Epithelial cell of prostate (primary cell): ENCODE measurements around the gene CD248.
"Not testable (repeated sequence)": the region's sequence is repeated elsewhere in the genome, so short reads cannot be mapped to it uniquely, and the experiment has no call there.

ENCODE experiments used
- DNase-seq: peaks from one replicate; pipeline ENCODE4 v3.0.0-alpha.2; 2011; ENCODE audit warnings: low read depth, low spot score
- H3K27ac ChIP-seq: fragments of 450-650 bp; 2 replicates; pipeline ENCODE4 v1.5.1; 2017; ENCODE audit warnings: mild to moderate bottlenecking

The CD248 gene

DNA sequence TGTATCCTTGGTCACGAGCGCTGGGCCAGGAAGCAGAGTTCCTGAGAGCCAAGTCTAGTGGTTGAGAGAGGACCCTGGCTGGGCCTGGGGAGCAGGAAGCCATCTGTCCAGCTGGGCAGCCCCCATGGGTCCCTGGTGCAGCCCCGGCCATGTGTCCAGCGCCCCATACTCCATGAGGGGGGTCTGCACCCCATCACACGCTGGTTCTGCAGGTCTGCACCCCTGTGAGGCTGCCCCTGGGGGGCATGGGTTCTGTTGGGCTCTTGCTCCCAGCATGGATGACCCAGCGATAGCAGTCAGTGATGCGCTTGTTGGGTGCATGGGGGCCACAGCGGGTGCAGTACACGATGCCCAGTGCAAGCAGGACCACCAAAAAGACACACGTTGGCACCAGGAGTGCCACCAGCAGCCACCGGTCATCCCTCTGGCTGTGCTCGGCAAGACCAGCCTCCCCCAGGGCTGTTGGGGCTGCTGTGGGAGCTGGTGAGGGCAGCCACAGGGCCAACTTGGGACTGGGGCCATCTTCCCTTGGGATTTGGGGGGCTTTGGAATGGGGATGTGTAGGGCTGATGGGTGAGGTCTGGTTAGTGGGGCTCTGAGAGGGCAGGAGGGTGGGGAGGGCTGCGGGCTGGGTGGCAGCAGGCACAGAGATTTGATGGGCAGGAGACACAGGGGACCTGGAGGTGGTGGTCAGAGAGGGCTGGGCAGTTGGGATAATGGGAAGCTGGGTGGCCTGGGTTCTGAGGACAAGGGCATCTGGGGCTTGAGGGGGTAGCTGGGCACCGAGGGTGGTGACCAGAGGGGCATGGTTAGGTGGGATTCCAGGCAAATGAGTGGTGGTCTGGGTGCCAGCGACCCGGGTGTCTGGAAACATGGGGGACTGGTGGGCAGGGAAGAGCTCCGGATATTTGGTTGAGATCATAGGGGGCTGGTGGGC, 2.0 kb downstream of the CD248 start:
- no peak overlapping the region for H3K27ac ChIP-seq
- DNase-seq = no peak

DNA sequence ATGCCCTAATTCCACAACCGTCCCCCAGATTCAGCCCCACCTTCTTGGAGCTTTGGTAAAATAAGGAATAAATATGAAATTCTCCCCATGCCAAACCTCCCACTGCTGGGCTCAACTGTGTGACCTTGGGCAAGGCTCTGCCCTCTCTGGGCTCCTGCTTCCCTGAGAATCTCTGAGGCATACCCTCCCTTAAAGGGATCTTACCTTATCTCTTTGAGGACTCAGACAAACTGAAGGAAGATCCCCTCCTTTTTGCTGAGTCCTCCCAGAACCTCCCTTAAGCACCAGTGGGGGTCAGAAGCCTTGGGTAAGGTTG, 2.7 kb downstream of the CD248 start:
- no peak for DNase-seq
- no peak overlapping the region for H3K27ac ChIP-seq

DNA sequence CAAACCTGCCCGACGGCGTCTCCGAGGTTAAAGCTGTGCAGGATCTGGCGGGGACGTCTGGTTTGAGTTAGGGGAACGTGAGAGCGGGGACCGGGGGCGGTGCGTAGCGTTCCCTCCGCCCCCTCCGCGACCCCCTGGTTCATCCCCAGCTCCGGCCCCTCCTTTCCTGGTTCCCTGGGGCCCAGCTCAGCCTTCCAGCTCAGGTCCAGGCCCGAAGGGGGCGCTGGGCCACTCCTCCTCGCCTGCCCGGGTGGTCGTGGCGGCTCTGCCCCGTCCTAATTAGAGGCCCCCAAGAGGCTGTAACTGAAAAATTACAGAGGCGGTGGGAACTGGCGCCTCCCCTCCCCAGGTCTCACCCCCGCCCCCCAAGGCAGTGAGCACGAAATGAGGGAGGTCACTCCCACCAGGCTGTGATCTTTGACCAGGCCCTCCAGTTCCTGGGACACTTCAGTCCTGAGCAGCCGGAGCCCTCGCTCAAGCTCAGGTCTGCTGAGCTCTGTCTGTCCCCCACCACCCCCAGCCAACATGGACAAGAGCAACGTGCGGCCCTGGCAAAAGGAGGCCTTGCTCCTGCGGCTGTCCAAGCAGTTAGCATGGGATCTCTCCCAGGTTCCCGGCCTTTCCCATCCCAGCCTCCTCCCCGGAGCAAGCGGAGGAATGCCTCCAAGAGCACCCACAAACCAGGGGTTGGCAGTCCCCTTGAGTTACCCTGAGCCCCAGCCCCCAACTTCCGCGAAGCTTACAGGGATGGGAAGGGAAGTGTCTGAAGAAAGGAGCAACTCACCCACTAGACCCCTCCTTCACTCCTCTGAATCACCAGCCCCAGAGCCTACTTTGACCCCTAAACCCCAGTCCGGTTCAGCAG, 3.3 kb downstream of the CD248 start:
- no peak overlapping the region for H3K27ac ChIP-seq

DNA sequence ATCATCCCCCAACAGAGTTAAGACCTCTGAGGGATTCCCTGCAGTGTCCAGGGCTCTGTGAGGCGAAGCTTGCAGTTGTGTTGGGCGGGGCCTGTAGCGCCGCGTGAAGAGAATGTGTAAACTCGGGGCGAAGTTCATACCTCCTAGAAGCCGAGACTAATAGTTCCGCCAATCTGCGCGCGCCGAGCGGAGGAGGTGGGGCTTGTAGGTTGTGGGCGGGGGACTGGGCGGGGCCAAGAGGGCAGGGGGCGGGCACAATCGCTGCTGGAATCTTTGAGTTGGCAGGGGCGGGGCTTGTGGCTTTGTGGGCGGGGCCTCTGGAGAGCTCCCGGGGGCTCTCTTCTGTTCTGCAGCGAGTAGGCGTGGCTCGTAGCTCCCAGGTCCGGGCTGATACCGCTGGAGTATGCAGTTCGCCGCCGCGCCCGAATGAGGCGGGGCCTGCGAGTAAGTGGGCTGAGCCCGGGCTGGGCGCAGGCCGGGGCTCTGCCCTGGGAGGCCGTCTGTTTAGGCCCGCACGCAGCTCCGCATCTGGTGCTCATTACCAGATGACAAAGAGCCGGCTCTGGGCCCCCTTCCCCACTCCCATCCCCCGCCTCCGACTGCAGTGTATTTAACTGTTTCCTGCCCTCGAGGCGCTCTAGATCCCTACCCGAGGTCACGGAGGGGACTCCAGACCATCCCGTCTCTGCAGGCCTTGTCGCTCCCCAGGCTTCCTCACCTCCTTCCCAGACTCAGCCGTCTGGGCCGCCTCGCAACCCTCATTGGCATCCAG, 4.1 kb downstream of the CD248 start:
- H3K27ac ChIP-seq = peak overlapping the region; percentile 56
- peak; percentile 76 for DNase-seq

More for the DNA sequence above, 3.3 kb downstream of the CD248 start:
- DNase-seq = no peak

DNA sequence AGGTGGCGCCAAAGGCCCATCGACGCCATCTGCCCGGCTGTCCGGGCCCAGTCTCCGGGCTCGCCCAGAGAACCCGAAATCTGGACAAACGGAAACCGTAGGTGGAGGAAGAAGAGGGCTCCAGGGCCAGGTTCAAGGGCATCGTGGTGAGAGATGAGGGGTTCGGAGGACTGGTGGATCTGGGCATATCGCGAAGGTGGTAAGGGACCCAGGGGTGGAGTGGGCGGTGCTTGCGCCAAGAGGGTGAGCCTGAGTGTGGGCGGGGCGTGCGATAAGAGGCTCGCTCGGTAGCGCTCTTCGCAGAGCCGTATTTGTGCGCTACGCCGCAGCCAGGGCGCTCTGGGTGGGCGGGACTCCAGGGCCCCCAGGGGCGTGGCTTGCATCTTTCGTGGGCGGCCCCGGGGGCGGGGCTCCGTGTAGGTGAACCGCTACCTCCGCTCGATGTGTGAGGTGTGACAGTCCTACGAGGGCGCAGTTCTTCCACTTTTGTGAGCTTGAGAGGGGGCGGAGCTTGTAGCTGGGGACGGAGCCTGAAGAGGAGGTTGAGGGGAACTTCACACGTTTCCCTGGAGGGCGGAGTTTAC, 4.8 kb downstream of the CD248 start:
- peak; percentile 60 for DNase-seq
- peak overlapping the region; percentile 56 for H3K27ac ChIP-seq

DNA sequence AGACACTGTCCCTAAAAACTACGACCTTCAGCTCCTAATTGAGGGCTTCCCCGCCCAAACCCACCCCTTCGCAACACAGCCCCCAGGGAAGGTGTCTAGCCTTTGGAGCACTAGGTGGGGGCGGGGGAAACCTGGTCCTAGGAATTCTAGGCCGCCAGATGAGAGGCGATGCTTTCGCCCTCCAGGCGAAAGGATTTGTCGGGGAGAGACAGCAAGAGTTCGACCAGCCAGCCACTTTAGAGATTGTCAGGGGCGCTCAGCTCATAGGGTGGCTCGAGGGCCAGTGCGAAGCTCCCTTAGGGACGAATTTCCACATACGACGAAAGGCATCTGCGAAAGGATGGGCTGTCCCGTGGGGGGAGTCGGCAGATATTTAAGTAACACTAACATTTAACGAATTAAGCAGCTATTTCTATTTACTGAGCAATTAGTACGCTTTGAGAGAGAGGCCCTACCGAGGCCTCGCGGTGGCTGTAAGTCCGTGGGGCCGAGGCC, 5.3 kb downstream of the CD248 start:
- peak overlapping the region; percentile 56 for H3K27ac ChIP-seq
- DNase-seq = no peak

DNA sequence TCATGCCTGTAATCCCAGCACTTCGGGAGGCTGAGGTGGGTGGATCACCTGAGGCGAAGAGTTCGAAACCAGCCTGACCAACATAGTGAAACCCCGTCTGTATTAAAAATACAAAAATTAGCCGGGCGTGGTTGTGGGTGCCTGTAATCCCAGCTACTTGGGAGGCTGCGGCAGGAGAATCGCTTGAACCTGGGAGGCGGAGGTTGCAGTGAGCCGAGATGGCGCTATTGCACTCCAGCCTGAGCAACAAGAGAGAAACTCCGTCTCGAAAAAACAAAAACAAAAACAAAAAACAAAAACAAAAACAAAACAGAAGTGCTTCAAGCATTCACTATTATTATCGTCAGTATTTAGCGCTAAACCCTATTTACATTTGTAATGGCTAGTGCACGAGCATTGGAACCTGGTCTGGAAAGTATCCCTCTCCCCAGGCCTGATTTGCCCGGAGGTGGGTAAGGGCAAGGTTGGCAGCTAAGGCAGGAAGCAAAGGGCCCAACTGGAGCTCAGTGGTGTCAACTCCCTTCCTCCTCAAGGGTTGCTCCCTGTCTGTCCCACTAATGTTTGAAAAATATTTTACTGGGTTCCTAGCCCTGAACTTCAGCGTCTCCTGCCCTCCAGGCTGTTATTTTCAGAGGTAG, 5.9 kb downstream of the CD248 start:
- DNase-seq, H3K27ac ChIP-seq: not testable (repeated sequence)

DNA sequence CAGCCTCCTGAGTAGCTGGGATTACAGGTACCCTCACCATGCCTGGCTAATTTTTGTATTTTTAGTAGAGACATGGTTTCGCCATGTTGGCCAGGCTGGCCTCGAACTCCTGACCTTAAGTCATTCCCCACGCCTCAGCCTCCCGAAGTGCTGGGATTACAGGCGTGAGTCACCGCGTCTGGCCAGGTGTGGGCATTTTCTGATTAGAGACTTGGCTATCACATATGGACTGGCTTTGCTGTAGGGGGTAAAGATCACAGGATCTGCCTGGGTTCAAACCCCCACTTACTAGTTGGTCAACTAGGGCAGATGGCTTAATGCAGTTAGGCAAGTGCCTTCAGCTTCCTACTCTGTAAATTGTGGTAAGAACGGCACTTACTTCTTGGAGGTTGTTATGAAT, 6.5 kb downstream of the CD248 start:
- DNase-seq = no peak
- H3K27ac ChIP-seq = no peak overlapping the region

DNA sequence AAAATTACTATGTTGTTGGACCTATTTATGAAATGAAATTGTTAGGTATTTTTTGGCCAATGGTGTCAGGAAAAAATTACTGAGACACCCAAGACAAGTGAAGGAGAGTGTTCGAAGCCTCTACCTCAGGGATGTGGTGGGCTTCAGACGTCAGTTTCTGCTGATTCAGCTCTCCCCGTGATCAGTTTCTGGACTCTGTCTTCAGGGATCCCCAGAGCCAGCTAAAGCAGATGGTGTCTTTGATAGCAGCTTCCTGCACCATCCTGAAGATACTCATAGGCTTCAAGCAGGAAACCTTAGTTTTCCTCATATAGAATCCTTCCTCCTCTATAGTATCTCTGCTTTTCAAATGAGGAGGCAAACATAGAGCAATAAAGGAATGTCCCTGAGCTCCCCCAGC, 7.4 kb downstream of the CD248 start:
- H3K27ac ChIP-seq = no peak overlapping the region
- DNase-seq = no peak

DNA sequence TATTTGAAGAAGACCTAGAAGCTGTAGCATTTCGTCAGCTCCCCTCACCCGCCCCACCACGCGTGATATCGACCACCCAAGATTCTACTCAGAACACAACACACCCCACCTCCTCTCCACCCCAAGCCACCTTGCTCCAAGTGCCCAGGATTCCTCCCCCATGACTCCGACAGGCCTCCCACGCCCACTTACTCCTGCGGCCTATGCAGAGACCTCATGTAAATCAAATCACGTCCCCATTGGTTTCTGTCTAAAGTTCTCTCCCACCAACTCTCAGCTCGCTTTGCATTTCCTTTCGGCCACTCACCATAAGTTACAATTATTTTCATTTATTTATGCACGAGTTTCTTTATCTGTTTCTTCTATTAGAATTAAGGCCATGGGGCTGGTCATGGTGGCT, 14.2 kb downstream of the CD248 start:
- no peak for DNase-seq
- H3K27ac ChIP-seq = no peak overlapping the region

DNA sequence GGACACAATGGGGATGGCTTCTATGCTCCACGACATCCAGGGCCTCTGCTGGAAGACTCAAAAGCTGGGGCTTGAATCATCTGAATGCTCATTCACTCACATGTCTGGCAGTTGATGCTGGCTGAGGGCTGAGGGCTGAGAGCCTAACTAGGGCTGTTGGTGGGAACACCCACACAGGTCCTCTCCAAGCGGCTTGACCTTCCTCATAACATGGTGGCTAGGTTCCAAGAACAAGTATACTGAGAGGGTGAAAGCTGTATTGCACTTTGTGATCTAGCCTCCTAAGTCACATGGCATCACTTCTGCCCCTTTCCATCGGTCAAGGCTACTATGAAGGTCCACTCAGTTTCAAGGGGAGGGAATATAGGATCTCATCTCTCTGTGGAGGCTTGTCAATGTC, 17.7 kb downstream of the CD248 start:
- no peak overlapping the region for H3K27ac ChIP-seq
- DNase-seq = no peak

DNA sequence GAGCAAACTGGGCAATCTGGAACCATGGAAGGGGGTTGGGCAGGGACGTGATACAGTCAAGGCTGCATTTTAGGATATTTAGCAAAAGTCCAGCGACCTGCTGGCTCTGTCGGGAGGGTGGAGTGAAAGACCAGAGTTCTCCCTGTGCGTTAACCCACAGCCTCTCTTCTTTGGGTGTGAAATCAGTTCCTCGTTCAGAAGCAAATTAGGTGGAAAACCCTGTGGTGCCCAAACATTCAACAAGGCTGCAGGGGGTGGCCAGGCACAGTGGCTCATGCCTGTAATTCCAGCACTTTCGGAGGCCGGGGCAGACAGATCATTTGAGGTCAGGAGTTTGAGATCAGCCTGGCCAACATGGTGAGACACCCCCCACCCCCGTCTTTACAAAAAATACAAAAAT, 19.2 kb downstream of the CD248 start:
- no peak for DNase-seq
- no peak overlapping the region for H3K27ac ChIP-seq

DNA sequence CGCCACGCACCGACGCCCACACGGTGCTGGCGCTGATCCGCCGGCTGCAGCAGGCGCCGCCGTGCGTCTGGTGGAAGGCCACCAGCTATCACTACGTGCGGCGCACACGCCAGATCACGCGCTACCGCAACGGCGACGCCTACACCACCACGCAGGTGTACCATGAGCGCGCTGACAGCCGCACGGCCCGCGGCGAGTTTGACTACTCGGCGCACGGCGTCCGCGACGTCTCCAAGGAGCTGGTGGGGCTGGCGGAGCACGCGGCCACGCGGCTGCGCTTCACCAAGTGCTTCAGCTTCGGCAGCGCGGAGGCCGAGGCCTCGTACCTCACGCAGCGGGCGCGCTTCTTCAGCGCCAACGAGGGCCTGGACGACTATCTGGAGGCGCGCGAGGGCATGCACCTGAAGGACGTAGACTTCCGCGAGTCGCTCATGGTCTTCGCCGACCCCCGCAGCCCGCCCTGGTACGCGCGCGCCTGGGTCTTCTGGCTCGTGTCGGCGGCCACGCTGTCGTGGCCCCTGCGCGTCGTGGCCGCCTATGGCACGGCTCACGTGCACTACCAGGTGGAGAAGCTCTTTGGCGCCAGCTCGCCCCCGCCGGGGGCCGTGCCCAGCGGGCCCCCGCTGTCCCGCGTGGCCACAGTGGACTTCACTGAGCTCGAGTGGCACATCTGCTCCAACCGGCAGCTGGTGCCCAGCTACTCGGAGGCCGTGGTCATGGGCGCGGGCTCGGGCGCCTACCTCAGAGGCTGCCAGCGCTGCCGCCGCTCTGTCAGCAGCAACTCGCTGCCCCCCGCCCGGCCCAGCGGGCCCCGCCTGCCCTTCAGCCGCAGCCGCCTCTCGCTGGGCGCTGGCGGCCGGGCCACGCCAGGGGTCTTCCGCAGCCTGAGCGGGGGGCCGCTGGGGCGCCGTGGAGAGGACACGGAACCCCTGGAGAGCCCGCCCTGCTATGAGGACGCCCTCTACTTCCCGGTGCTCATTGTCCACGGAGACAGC, 21.9 kb downstream of the CD248 start:
- no peak overlapping the region for H3K27ac ChIP-seq

DNA sequence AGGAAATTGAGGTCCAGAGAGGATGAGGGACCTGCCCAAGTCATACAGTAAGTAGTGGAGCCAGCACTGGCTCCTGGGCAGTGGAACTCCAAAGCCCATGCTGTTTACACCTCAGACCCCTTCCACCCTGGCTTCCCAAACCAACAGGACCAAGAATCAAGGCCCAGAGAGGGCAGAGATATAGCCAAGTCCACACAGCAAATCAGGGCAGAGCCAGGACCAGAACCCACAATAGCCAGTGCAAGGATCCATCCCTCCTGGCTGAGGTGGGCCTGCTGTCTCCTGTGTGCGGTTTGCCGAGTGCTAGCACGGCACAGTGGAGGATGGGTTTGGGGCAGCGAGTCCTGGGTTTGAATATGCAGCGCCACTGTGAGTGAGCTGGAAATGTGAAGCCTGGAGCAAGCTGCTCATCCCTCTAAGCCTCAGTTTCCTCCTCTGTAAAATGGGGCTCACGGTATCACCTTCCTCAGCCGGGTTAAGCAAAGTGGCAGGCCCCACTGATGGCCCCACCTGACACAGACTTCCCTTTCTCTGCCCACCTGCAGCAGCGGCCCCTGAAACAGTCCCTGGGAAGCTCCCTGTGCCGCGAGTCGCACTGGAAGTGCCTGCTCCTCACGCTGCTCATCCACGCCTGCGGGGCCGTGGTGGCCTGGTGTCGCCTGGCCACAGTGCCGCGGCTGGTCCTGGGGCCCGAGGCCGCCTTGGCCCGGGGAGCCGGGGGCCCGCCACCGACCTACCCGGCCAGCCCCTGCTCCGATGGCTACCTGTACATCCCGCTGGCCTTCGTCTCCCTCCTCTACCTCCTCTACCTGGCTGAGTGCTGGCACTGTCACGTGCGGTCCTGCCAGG, 22.8 kb downstream of the CD248 start:
- H3K27ac ChIP-seq = no peak overlapping the region

More for the DNA sequence above, 21.9 kb downstream of the CD248 start:
- no peak for DNase-seq

DNA sequence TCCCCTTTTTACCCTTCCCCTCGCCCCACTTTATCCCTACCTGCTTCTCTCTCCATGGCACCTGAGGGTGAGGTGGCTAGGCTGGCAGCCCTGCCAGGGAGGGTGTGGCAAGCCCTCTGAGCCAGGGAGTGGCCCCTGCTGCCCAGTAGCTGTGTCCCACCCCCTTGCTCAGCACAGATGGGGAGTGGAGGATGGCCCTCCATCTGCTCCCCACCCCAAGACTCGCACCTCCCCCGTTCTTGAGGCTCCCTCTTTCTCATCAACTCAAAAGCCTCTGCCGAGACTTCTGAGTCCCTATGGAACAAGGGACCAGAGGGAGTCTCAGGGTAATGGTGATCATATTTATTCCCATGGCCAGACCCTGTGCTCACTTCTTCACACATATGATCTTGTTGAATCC, 23.5 kb downstream of the CD248 start:
- no peak for DNase-seq
- no peak overlapping the region for H3K27ac ChIP-seq

More for the DNA sequence above, 22.8 kb downstream of the CD248 start:
- DNase-seq = no peak

DNA sequence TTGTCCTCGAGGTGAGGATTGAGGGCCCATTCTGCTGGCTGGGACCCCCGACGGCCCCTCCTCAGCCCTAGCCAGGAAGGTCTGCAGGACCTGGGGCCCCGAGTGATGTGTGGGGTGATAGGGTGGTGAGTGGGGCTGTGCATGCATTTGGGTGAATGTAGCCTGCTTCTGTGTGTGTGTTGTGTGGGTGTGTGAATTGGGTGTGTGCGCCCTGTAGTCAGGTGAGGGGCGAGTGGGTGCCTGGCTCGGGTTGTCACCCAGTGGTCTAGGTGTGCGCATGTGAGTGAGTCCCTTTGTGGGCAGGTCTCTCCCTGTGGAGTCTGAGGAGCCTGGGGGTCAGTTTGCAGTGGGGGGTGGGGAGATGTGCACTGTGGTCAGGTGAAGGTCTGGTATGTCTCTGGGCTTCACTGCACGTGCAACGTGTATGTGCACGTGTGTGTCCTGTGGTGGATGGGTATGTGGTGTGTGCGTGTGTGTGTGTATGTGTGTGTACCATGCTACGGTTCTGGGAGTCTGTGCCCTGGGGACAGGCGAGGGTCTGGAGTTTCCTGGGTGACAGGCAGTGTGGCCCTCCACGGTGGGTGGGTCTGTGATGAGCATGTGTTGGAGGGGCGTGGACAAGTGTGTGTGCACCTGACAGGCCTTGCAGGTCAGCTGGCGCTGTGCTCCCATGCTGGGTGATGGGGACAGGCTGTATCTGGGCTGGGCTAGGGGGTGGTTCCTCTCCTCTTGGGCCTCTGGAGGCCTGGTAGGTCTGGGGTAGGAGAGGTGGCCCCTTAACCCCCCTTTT, 24.1 kb downstream of the CD248 start:
- DNase-seq = no peak
- no peak overlapping the region for H3K27ac ChIP-seq
